ENCODE results near the gene ATP6AP2. TPM values are rescaled to one million over a fixed set of nuclear protein-coding genes. Genes with fewer than 3 reads are reported as not detected.

ATP6AP2 gene
- total and polyA plus RNA-seq, 4 donors: 49.7 to 80.7 (median 58.1) TPM

GRCh38 chrX:40647307-40648197 is 66.8 kb downstream of the ATP6AP2 start, which contains the start of gene CXorf38:
CXorf38 (minus strand) TSS chrX:40647561; CDS start chrX:40647520, 41 bp downstream.
- WGBS: 2% methylated on average over 66 of the region's 66 CpGs
- Histone ChIP-seq H3K9ac (ENCODE audit: low read depth in 1 of 2, low read length in 2 of 2) (peak within 1 kb of the TSS; percentile 57 to 63), H3K27me3 (ENCODE audit: control insufficient read depth in 4 of 4, insufficient read depth in 4 of 4, low read length in 3 of 4) (no peaks in the 10 kb centered on the region), H3K4me3 (ENCODE audit: low read depth in 1 of 3, low read length in 3 of 3) (peak within 1 kb of the TSS; percentile 61 to 86 (median 73)), H3K27ac (ENCODE audit: low read depth in 1 of 2, low read length in 2 of 2) (peak within 1 kb of the TSS; percentile 79 to 81), H3K4me1 (ENCODE audit: control insufficient read depth in 4 of 4, insufficient read depth in 4 of 4, low read length in 3 of 4) (peaks cover 0 to 41% (median 28%) of the 10 kb centered on the region in 4 donors), H3K9me3 (ENCODE audit: control insufficient read depth in 4 of 4, low read length in 3 of 4) (no peaks in the 10 kb centered on the region), H3K36me3 (ENCODE audit: control insufficient read depth in 4 of 4, insufficient read depth in 3 of 4, low read depth in 1 of 4, low read length in 3 of 4) (no peaks in the 10 kb centered on the region)
- peak; percentile 94 for DNase-seq (ENCODE audit: low spot score)
- TF ChIP-seq YY1 (IDR thresholded peaks at IDR 0.05): no peak
- TF ChIP-seq GABPA (IDR thresholded peaks at IDR 0.05 in 1 of 2, conservative IDR thresholded peaks at IDR 0.05 in 1 of 2): peak in 1 of 2 donors; percentile 54

DNA sequence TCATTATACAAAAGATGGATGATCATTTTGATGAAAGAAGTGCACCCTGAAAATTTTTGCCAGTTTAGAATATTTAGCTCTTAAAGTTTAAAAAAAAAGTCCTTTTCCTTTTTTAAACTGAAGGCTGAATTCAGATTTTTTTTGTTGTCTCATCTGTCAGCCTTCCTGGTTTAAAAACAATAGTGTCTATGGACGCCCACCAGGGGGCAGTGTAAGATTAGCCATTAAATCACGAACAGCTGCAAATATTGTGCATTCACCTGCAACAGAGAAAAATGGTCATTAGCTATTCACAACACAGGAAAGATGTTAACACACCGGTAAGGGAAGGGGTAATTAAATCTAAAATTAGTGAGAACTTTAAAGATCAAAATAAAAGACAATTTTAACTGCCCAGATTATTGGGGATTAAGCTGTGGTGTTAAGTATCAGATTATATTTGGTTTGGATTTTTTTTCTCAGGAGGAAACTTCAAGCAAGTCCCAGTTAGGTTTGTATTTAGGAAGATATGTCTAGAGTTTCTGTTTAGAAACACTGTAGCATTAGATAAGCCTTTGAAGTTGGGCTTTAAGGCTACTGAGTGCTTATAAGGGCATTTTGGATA is 71.0 kb downstream of the ATP6AP2 start:
- WGBS: 0% methylated on average over 3 of the region's 3 CpGs
- Histone ChIP-seq H3K36me3 (ENCODE audit: control insufficient read depth in 4 of 4, insufficient read depth in 3 of 4, low read depth in 1 of 4, low read length in 3 of 4) (peaks cover 1 to 8% (median 5%) of the 10 kb centered on the region in 4 donors), H3K9me3 (ENCODE audit: control insufficient read depth in 4 of 4, low read length in 3 of 4) (no peaks in the 10 kb centered on the region), H3K4me1 (ENCODE audit: control insufficient read depth in 4 of 4, insufficient read depth in 4 of 4, low read length in 3 of 4) (peaks cover 0 to 17% (median 6%) of the 10 kb centered on the region in 4 donors), H3K9ac (ENCODE audit: low read depth in 1 of 2, low read length in 2 of 2) (no peak overlapping the region), H3K27ac (ENCODE audit: low read depth in 1 of 2, low read length in 2 of 2) (no peak overlapping the region), H3K27me3 (ENCODE audit: control insufficient read depth in 4 of 4, insufficient read depth in 4 of 4, low read length in 3 of 4) (no peaks in the 10 kb centered on the region), H3K4me3 (ENCODE audit: low read depth in 1 of 3, low read length in 3 of 3) (no peak overlapping the region)
- no peak for TF ChIP-seq HNF4G (IDR thresholded peaks at IDR 0.05)
- no peak for TF ChIP-seq ATF3 (IDR thresholded peaks at IDR 0.05)
- TF ChIP-seq RXRA (IDR thresholded peaks at IDR 0.05): no peak
- TF ChIP-seq, protein P1, sequence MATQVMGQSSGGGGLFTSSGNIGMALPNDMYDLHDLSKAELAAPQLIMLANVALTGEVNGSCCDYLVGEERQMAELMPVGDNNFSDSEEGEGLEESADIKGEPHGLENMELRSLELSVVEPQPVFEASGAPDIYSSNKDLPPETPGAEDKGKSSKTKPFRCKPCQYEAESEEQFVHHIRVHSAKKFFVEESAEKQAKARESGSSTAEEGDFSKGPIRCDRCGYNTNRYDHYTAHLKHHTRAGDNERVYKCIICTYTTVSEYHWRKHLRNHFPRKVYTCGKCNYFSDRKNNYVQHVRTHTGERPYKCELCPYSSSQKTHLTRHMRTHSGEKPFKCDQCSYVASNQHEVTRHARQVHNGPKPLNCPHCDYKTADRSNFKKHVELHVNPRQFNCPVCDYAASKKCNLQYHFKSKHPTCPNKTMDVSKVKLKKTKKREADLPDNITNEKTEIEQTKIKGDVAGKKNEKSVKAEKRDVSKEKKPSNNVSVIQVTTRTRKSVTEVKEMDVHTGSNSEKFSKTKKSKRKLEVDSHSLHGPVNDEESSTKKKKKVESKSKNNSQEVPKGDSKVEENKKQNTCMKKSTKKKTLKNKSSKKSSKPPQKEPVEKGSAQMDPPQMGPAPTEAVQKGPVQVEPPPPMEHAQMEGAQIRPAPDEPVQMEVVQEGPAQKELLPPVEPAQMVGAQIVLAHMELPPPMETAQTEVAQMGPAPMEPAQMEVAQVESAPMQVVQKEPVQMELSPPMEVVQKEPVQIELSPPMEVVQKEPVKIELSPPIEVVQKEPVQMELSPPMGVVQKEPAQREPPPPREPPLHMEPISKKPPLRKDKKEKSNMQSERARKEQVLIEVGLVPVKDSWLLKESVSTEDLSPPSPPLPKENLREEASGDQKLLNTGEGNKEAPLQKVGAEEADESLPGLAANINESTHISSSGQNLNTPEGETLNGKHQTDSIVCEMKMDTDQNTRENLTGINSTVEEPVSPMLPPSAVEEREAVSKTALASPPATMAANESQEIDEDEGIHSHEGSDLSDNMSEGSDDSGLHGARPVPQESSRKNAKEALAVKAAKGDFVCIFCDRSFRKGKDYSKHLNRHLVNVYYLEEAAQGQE (IDR thresholded peaks at IDR 0.05): no peak
- TF ChIP-seq EGR1 (IDR thresholded peaks at IDR 0.05; ENCODE audit: low read depth in 2 of 2): no peak
- no peak for TF ChIP-seq NR2F2 (IDR thresholded peaks at IDR 0.05)
- TF ChIP-seq, protein P2, sequence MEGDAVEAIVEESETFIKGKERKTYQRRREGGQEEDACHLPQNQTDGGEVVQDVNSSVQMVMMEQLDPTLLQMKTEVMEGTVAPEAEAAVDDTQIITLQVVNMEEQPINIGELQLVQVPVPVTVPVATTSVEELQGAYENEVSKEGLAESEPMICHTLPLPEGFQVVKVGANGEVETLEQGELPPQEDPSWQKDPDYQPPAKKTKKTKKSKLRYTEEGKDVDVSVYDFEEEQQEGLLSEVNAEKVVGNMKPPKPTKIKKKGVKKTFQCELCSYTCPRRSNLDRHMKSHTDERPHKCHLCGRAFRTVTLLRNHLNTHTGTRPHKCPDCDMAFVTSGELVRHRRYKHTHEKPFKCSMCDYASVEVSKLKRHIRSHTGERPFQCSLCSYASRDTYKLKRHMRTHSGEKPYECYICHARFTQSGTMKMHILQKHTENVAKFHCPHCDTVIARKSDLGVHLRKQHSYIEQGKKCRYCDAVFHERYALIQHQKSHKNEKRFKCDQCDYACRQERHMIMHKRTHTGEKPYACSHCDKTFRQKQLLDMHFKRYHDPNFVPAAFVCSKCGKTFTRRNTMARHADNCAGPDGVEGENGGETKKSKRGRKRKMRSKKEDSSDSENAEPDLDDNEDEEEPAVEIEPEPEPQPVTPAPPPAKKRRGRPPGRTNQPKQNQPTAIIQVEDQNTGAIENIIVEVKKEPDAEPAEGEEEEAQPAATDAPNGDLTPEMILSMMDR (IDR thresholded peaks at IDR 0.05; ENCODE audit: low read depth, low read length, missing input control): peak; percentile 70
- TF ChIP-seq FOXA2 (IDR thresholded peaks at IDR 0.05): no peak
- TF ChIP-seq MAX (IDR thresholded peaks at IDR 0.05): no peak
- no peak for TF ChIP-seq FOXA1 (IDR thresholded peaks at IDR 0.05)
- TF ChIP-seq SP1 (IDR thresholded peaks at IDR 0.05): no peak
- TF ChIP-seq JUND (IDR thresholded peaks at IDR 0.05): no peak
- TF ChIP-seq, protein P3, sequence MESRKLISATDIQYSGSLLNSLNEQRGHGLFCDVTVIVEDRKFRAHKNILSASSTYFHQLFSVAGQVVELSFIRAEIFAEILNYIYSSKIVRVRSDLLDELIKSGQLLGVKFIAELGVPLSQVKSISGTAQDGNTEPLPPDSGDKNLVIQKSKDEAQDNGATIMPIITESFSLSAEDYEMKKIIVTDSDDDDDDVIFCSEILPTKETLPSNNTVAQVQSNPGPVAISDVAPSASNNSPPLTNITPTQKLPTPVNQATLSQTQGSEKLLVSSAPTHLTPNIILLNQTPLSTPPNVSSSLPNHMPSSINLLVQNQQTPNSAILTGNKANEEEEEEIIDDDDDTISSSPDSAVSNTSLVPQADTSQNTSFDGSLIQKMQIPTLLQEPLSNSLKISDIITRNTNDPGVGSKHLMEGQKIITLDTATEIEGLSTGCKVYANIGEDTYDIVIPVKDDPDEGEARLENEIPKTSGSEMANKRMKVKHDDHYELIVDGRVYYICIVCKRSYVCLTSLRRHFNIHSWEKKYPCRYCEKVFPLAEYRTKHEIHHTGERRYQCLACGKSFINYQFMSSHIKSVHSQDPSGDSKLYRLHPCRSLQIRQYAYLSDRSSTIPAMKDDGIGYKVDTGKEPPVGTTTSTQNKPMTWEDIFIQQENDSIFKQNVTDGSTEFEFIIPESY (IDR thresholded peaks at IDR 0.05): no peak
- peak; percentile 88 to 96 for TF ChIP-seq RAD21 (IDR thresholded peaks at IDR 0.05)
- no peak for TF ChIP-seq GABPA (IDR thresholded peaks at IDR 0.05 in 1 of 2, conservative IDR thresholded peaks at IDR 0.05 in 1 of 2)
- TF ChIP-seq HNF4A (conservative IDR thresholded peaks at IDR 0.05): no peak
- TF ChIP-seq YY1 (IDR thresholded peaks at IDR 0.05): no peak
- no peak for TF ChIP-seq TAF1 (conservative IDR thresholded peaks at IDR 0.05)
- DNase-seq (ENCODE audit: low spot score): peak; percentile 76
